ENCODE data around the gene KCNJ6.

Gene KCNJ6

GRCh38 chr21:37886726-37887299, 29.4 kb downstream of the KCNJ6 start:
- FAIRE-seq (no peak), DNase-seq (ENCODE audit: insufficient read length, low spot score) (no peak)
- TF ChIP-seq POU2F2 (IDR thresholded peaks at IDR 0.05; ENCODE audit: low read depth, low read length) (no peak), TAF1 (IDR thresholded peaks at IDR 0.05; ENCODE audit: low read depth, low read length) (no peak), POLR2AphosphoS5 (IDR thresholded peaks at IDR 0.05; ENCODE audit: low read depth, low read length) (no peak), PAX5 (IDR thresholded peaks at IDR 0.05; ENCODE audit: insufficient read depth, low read length, severe bottlenecking) (no peak), POLR2A (IDR thresholded peaks at IDR 0.05; ENCODE audit: low read depth, low read length) (no peak), SPI1 (IDR thresholded peaks at IDR 0.05; ENCODE audit: low read depth, low read length) (no peak)

- no peak for FAIRE-seq
- no peak for TF ChIP-seq PAX5 (IDR thresholded peaks at IDR 0.05; ENCODE audit: insufficient read depth, low read length, severe bottlenecking)
- TF ChIP-seq POLR2AphosphoS5 (IDR thresholded peaks at IDR 0.05; ENCODE audit: low read depth, low read length) = no peak
- no peak for TF ChIP-seq POU2F2 (IDR thresholded peaks at IDR 0.05; ENCODE audit: low read depth, low read length)
- TF ChIP-seq TAF1 (IDR thresholded peaks at IDR 0.05; ENCODE audit: low read depth, low read length) = no peak
- no peak for TF ChIP-seq POLR2A (IDR thresholded peaks at IDR 0.05; ENCODE audit: low read depth, low read length)
- TF ChIP-seq SPI1 (IDR thresholded peaks at IDR 0.05; ENCODE audit: low read depth, low read length) = no peak
- DNase-seq (ENCODE audit: insufficient read length, low spot score) = no peak
Observed at GRCh38 chr21:37886120-37886519, 30.1 kb downstream of the KCNJ6 start.

- DNase-seq (ENCODE audit: insufficient read length, low spot score) = no peak
- TF ChIP-seq PAX5 (IDR thresholded peaks at IDR 0.05; ENCODE audit: insufficient read depth, low read length, severe bottlenecking) (no peak), SPI1 (IDR thresholded peaks at IDR 0.05; ENCODE audit: low read depth, low read length) (no peak)
- no peak for FAIRE-seq
Observed at GRCh38 chr21:37878946-37879660, 37.2 kb downstream of the KCNJ6 start.

- TF ChIP-seq TAF1 (IDR thresholded peaks at IDR 0.05; ENCODE audit: low read depth, low read length) = no peak
- no peak for TF ChIP-seq SPI1 (IDR thresholded peaks at IDR 0.05; ENCODE audit: low read depth, low read length)
- no peak for TF ChIP-seq POU2F2 (IDR thresholded peaks at IDR 0.05; ENCODE audit: low read depth, low read length)
- TF ChIP-seq POLR2AphosphoS5 (IDR thresholded peaks at IDR 0.05; ENCODE audit: low read depth, low read length) = no peak
- TF ChIP-seq PAX5 (IDR thresholded peaks at IDR 0.05; ENCODE audit: insufficient read depth, low read length, severe bottlenecking) = no peak
- no peak for TF ChIP-seq POLR2A (IDR thresholded peaks at IDR 0.05; ENCODE audit: low read depth, low read length)
- no peak for DNase-seq (ENCODE audit: insufficient read length, low spot score)
- FAIRE-seq = no peak
Observed at GRCh38 chr21:37877888-37878684, 38.2 kb downstream of the KCNJ6 start.

- DNase-seq (ENCODE audit: insufficient read length, low spot score) = no peak
- no peak for FAIRE-seq
- TF ChIP-seq POU2F2 (IDR thresholded peaks at IDR 0.05; ENCODE audit: low read depth, low read length) (no peak), TAF1 (IDR thresholded peaks at IDR 0.05; ENCODE audit: low read depth, low read length) (no peak), PAX5 (IDR thresholded peaks at IDR 0.05; ENCODE audit: insufficient read depth, low read length, severe bottlenecking) (no peak), SPI1 (IDR thresholded peaks at IDR 0.05; ENCODE audit: low read depth, low read length) (no peak), POLR2A (IDR thresholded peaks at IDR 0.05; ENCODE audit: low read depth, low read length) (no peak), POLR2AphosphoS5 (IDR thresholded peaks at IDR 0.05; ENCODE audit: low read depth, low read length) (no peak)
Observed at GRCh38 chr21:37877171-37877570, 39.1 kb downstream of the KCNJ6 start.

GRCh38 chr21:37876561-37876960, 39.7 kb downstream of the KCNJ6 start:
- FAIRE-seq = no peak

GRCh38 chr21:37874904-37875780, 41.1 kb downstream of the KCNJ6 start:
- no peak for FAIRE-seq
- no peak for DNase-seq (ENCODE audit: insufficient read length, low spot score)
- TF ChIP-seq POU2F2 (IDR thresholded peaks at IDR 0.05; ENCODE audit: low read depth, low read length) (no peak), POLR2AphosphoS5 (IDR thresholded peaks at IDR 0.05; ENCODE audit: low read depth, low read length) (no peak), SPI1 (IDR thresholded peaks at IDR 0.05; ENCODE audit: low read depth, low read length) (no peak), POLR2A (IDR thresholded peaks at IDR 0.05; ENCODE audit: low read depth, low read length) (no peak), PAX5 (IDR thresholded peaks at IDR 0.05; ENCODE audit: insufficient read depth, low read length, severe bottlenecking) (no peak), TAF1 (IDR thresholded peaks at IDR 0.05; ENCODE audit: low read depth, low read length) (no peak)

More at GRCh38 chr21:37876561-37876960, 39.7 kb downstream of the KCNJ6 start:
- no peak for DNase-seq (ENCODE audit: insufficient read length, low spot score)
- TF ChIP-seq SPI1 (IDR thresholded peaks at IDR 0.05; ENCODE audit: low read depth, low read length) (no peak), POLR2AphosphoS5 (IDR thresholded peaks at IDR 0.05; ENCODE audit: low read depth, low read length) (no peak), PAX5 (IDR thresholded peaks at IDR 0.05; ENCODE audit: insufficient read depth, low read length, severe bottlenecking) (no peak), POLR2A (IDR thresholded peaks at IDR 0.05; ENCODE audit: low read depth, low read length) (no peak), POU2F2 (IDR thresholded peaks at IDR 0.05; ENCODE audit: low read depth, low read length) (no peak), TAF1 (IDR thresholded peaks at IDR 0.05; ENCODE audit: low read depth, low read length) (no peak)

GRCh38 chr21:37874481-37874880, 41.8 kb downstream of the KCNJ6 start:
- no peak for FAIRE-seq
- no peak for TF ChIP-seq POLR2A (IDR thresholded peaks at IDR 0.05; ENCODE audit: low read depth, low read length)
- DNase-seq (ENCODE audit: insufficient read length, low spot score) = no peak

GRCh38 chr21:37873655-37874054, 42.6 kb downstream of the KCNJ6 start:
- TF ChIP-seq PAX5 (IDR thresholded peaks at IDR 0.05; ENCODE audit: insufficient read depth, low read length, severe bottlenecking) (no peak), POLR2A (IDR thresholded peaks at IDR 0.05; ENCODE audit: low read depth, low read length) (no peak), POLR2AphosphoS5 (IDR thresholded peaks at IDR 0.05; ENCODE audit: low read depth, low read length) (no peak), TAF1 (IDR thresholded peaks at IDR 0.05; ENCODE audit: low read depth, low read length) (no peak), SPI1 (IDR thresholded peaks at IDR 0.05; ENCODE audit: low read depth, low read length) (no peak), POU2F2 (IDR thresholded peaks at IDR 0.05; ENCODE audit: low read depth, low read length) (no peak)
- DNase-seq (ENCODE audit: insufficient read length, low spot score) = no peak
- no peak for FAIRE-seq

Measured in GM12891 (cell line).